GM23338 (cell line): Measurements from ENCODE around the gene SPATA2L. TPM values are rescaled to one million over a fixed set of nuclear protein-coding genes. Genes with fewer than 3 reads are reported as not detected.

ENCODE experiments used
- ATAC-seq: fragments of 200-7000 bp; cut with Tn5 transposase; 3 replicates; pipeline ENCODE4 v1.9.1; 2020
- DNase-seq: peaks from one replicate; pipeline ENCODE4 v3.0.0-alpha.2; 2015; ENCODE audit warnings: low spot score
- H2AFZ ChIP-seq: fragments of 200-600 bp; sonication (generic); 2 replicates; pipeline ENCODE4 v1.8.0; 2016; ENCODE audit warnings: antibody characterized with exemption, mild to moderate bottlenecking, moderate library complexity
- H3F3A ChIP-seq: fragments of 200-600 bp; sonication (generic); replicated peaks from 2 replicates; pipeline ENCODE4 v1.8.0; 2017; ENCODE audit warnings: antibody characterized with exemption, mixed run types, low read depth
- H3K27ac ChIP-seq: fragments of 200-600 bp; sonication (generic); 2 replicates; pipeline ENCODE4 v1.6.1; 2016; ENCODE audit warnings: low read depth
- H3K27me3 ChIP-seq: fragments of 200-600 bp; sonication (generic); 2 replicates; pipeline ENCODE4 v1.8.0; 2016; ENCODE audit warnings: mild to moderate bottlenecking, mixed run types, moderate library complexity; ENCODE audit not compliant: insufficient read depth
- H3K36me3 ChIP-seq: fragments of 200-600 bp; sonication (generic); 2 replicates; pipeline ENCODE4 v1.8.0; 2016; ENCODE audit warnings: mild to moderate bottlenecking; ENCODE audit not compliant: insufficient read depth
- H3K4me1 ChIP-seq: fragments of 200-600 bp; sonication (generic); 2 replicates; pipeline ENCODE4 v1.8.0; 2016; ENCODE audit warnings: mild to moderate bottlenecking, moderate library complexity; ENCODE audit not compliant: insufficient read depth
- H3K4me2 ChIP-seq: fragments of 200-600 bp; sonication (generic); 2 replicates; pipeline ENCODE4 v1.7.1; 2017; ENCODE audit warnings: mixed run types
- H3K4me3 ChIP-seq: fragments of 200-600 bp; sonication (generic); 2 replicates; pipeline ENCODE4 v1.6.1; 2016; ENCODE audit warnings: mixed run types
- H3K79me2 ChIP-seq: fragments of 200-600 bp; sonication (generic); replicated peaks from 2 replicates; pipeline ENCODE4 v1.8.0; 2017; ENCODE audit warnings: mild to moderate bottlenecking; ENCODE audit not compliant: insufficient read depth
- H3K9me2 ChIP-seq: fragments of 200-600 bp; sonication (generic); 2 replicates; pipeline ENCODE4 v1.8.0; 2017; ENCODE audit not compliant: insufficient read depth
- H4K20me1 ChIP-seq: fragments of 200-600 bp; sonication (generic); replicated peaks from 2 replicates; pipeline ENCODE4 v1.8.0; 2017; ENCODE audit warnings: mild to moderate bottlenecking; ENCODE audit not compliant: insufficient read depth
- H3K27ac Mint-ChIP-seq: 2 replicates; pipeline ENCODE4 v1.8.0; 2020; ENCODE audit warnings: inconsistent platforms, mild to moderate bottlenecking, moderate library complexity, mixed read lengths
- H3K27me3 Mint-ChIP-seq: 3 replicates; pipeline ENCODE4 v1.8.0; 2022; ENCODE audit warnings: low read depth, mild to moderate bottlenecking, moderate library complexity, mixed read lengths, inconsistent platforms; ENCODE audit not compliant: insufficient read depth, poor library complexity
- H3K36me3 Mint-ChIP-seq: 3 replicates; pipeline ENCODE4 v1.8.0; 2021; ENCODE audit warnings: low read depth, mild to moderate bottlenecking, inconsistent platforms, moderate library complexity, mixed read lengths
- H3K4me1 Mint-ChIP-seq: 3 replicates; pipeline ENCODE4 v1.8.0; 2020; ENCODE audit warnings: mild to moderate bottlenecking, inconsistent platforms, mixed read lengths
- H3K4me3 Mint-ChIP-seq: 3 replicates; pipeline ENCODE4 v1.8.0; 2021; ENCODE audit warnings: moderate library complexity, mild to moderate bottlenecking, inconsistent platforms, mixed read lengths
- H3K9me3 Mint-ChIP-seq: 3 replicates; pipeline ENCODE4 v1.8.0; 2020; ENCODE audit warnings: moderate library complexity, mild to moderate bottlenecking, inconsistent platforms, mixed read lengths
- CREB1 ChIP-seq: fragments of 250-450 bp; sonication (Bioruptor Pico); IDR thresholded peaks from 2 replicates; pipeline ENCODE4 v1.5.0; 2020; ENCODE audit warnings: low read depth, mild to moderate bottlenecking, moderate library complexity
- EZH2 ChIP-seq: fragments of 200-600 bp; sonication (generic); IDR thresholded peaks from one replicate; pipeline ENCODE4 v1.8.0; 2017; ENCODE audit warnings: antibody characterized with exemption, mild to moderate bottlenecking, low read depth; ENCODE audit not compliant: unreplicated experiment
- EZH2phosphoT487 ChIP-seq: fragments of 200-600 bp; sonication (generic); IDR thresholded peaks from one replicate; pipeline ENCODE4 v1.8.1; 2018; ENCODE audit warnings: antibody characterized with exemption; ENCODE audit not compliant: unreplicated experiment
- JUNB ChIP-seq: IDR thresholded peaks from one replicate; pipeline ENCODE4 v1.6.1; 2016; ENCODE audit warnings: antibody characterized with exemption; ENCODE audit not compliant: unreplicated experiment
- NANOG ChIP-seq: IDR thresholded peaks from 2 replicates; pipeline ENCODE4 v1.6.1; 2016; ENCODE audit warnings: antibody characterized with exemption, borderline replicate concordance
- POLR2AphosphoS5 ChIP-seq: IDR thresholded peaks from 2 replicates; pipeline ENCODE4 v1.6.1; 2016; ENCODE audit warnings: antibody characterized with exemption, low read depth
- STAT1 ChIP-seq: IDR thresholded peaks from one replicate; pipeline ENCODE4 v1.6.1; 2016; ENCODE audit warnings: antibody characterized with exemption; ENCODE audit not compliant: unreplicated experiment
- ZNF114 ChIP-seq: fragments of 250-450 bp; sonication (Bioruptor Pico); IDR thresholded peaks from 2 replicates; pipeline ENCODE4 v1.5.0; 2020; ENCODE audit warnings: mild to moderate bottlenecking, moderate library complexity
- ZNF331 ChIP-seq: fragments of 250-450 bp; sonication (Bioruptor Pico); IDR thresholded peaks from 2 replicates; pipeline ENCODE4 v1.5.0; 2020; ENCODE audit warnings: low read depth, mild to moderate bottlenecking, moderate library complexity
- polyA plus RNA-seq: library from polyadenylated mRNA; unstranded; fragments of >200 nt; fragmentation: Nextera tagmentation; extraction: Ambion mirVana; gene quantifications from 2 replicates; pipeline ENCODE4 v1.2.1, GENCODE V29; 2016
- total RNA-seq: library from RNA; depleted of rRNA; stranded (reverse); fragments of >200 nt; shearing (Covaris generic); gene quantifications from 2 replicates; pipeline ENCODE4 v1.2.3, GENCODE V29; 2014
- TF ChIP-seq, protein P1 (sequence below), 2 experiments: fragments of 200-600 bp in 1 of 2; sonication (generic) in 1 of 2; conservative IDR thresholded peaks; 2 replicates each; pipeline versions ENCODE4 v1.5.1 to v1.6.1; 2016 to 2017; ENCODE audit warnings: antibody characterized with exemption in 2 of 2, low read depth in 2 of 2, mild to moderate bottlenecking in 2 of 2, moderate library complexity in 1 of 2
- TF ChIP-seq, protein P2 (sequence below): IDR thresholded peaks from one replicate; pipeline ENCODE4 v1.6.1; 2018; ENCODE audit warnings: antibody characterized with exemption; ENCODE audit not compliant: unreplicated experiment
- TF ChIP-seq, protein P3 (sequence below): fragments of 250-450 bp; sonication (Bioruptor Pico); IDR thresholded peaks from 2 replicates; pipeline ENCODE4 v1.5.0; 2020; ENCODE audit warnings: mild to moderate bottlenecking, moderate library complexity
- TF ChIP-seq, protein P4 (sequence below): IDR thresholded peaks from 2 replicates; pipeline ENCODE4 v1.6.1; 2016; ENCODE audit warnings: antibody characterized with exemption

SPATA2L gene
- total and polyA plus RNA-seq, 2 experiments from 2014 or later = 6.9 to 26.2 TPM

DNA sequence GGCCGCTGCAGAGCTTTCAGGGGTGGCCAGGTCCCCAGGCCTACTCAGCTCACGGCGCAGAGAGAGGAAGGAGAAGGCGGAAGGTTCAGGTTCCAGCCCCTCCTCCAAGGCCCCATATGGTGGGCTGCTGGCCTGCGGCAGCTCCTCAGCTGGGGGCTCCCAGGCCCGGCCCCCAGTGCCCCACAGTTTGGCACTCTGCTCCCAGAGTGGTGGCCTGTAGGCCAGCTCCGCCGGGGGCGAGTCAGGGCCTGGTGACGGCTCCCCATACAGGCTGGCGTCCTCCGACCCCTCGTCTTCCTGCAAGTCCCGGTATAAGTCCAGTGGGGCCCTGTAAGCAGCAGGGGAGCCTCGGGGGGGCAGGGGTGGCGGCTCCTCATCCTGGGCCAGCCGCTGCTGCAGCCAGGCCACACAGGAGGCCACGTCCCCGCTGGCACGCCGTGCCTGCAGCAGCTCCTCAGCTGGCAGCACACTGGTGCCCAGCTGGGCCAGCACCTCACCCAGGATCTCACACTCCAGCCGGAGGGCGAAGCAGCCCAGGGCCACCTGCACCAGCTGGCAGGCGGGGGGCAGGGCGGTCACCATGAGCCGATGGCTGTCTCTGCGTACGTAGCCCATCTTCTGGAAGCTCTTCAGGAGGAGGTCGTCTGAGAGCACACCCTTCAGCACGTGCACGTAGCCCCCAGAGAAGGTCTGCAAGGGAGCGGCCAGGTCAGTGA lies 3.7 kb downstream of the SPATA2L start:
- Histone ChIP-seq H3K27me3 (no peaks in the 10 kb centered on the region), H3K4me3 (no peak overlapping the region), H3K4me2 (no peak overlapping the region), H3K79me2 (no peaks in the 10 kb centered on the region), H4K20me1 (peaks cover 4% of the 10 kb centered on the region), H3F3A (peaks cover 15% of the 10 kb centered on the region; the same call in 1 of the 2 replicates), H3K4me1 (peaks cover 7% of the 10 kb centered on the region; the same call in 1 of the 2 replicates), H3K9me2 (no peaks in the 10 kb centered on the region), H3K36me3 (0 out of 2 replicates have a peak, but pooled peaks cover 2% of the 10 kb centered on the region), H3K27ac (no peak overlapping the region), H2AFZ (no peak overlapping the region)
- DNase-seq (no peak), ATAC-seq (no peak)
- peaks cover 6% of the 10 kb centered on the region; the same call in 2 of the 3 replicates for H3K4me1 Mint-ChIP-seq
- no peak overlapping the region for H3K4me3 Mint-ChIP-seq
- H3K27me3 Mint-ChIP-seq = peaks cover 24% of the 10 kb centered on the region
- no peaks in the 10 kb centered on the region for H3K9me3 Mint-ChIP-seq
- H3K36me3 Mint-ChIP-seq = peaks cover 22% of the 10 kb centered on the region
- TF ChIP-seq, protein P1, sequence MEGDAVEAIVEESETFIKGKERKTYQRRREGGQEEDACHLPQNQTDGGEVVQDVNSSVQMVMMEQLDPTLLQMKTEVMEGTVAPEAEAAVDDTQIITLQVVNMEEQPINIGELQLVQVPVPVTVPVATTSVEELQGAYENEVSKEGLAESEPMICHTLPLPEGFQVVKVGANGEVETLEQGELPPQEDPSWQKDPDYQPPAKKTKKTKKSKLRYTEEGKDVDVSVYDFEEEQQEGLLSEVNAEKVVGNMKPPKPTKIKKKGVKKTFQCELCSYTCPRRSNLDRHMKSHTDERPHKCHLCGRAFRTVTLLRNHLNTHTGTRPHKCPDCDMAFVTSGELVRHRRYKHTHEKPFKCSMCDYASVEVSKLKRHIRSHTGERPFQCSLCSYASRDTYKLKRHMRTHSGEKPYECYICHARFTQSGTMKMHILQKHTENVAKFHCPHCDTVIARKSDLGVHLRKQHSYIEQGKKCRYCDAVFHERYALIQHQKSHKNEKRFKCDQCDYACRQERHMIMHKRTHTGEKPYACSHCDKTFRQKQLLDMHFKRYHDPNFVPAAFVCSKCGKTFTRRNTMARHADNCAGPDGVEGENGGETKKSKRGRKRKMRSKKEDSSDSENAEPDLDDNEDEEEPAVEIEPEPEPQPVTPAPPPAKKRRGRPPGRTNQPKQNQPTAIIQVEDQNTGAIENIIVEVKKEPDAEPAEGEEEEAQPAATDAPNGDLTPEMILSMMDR (conservative IDR thresholded peaks at IDR 0.05; ENCODE audit: low read depth in 2 of 2) = no peak
- TF ChIP-seq, protein P2, sequence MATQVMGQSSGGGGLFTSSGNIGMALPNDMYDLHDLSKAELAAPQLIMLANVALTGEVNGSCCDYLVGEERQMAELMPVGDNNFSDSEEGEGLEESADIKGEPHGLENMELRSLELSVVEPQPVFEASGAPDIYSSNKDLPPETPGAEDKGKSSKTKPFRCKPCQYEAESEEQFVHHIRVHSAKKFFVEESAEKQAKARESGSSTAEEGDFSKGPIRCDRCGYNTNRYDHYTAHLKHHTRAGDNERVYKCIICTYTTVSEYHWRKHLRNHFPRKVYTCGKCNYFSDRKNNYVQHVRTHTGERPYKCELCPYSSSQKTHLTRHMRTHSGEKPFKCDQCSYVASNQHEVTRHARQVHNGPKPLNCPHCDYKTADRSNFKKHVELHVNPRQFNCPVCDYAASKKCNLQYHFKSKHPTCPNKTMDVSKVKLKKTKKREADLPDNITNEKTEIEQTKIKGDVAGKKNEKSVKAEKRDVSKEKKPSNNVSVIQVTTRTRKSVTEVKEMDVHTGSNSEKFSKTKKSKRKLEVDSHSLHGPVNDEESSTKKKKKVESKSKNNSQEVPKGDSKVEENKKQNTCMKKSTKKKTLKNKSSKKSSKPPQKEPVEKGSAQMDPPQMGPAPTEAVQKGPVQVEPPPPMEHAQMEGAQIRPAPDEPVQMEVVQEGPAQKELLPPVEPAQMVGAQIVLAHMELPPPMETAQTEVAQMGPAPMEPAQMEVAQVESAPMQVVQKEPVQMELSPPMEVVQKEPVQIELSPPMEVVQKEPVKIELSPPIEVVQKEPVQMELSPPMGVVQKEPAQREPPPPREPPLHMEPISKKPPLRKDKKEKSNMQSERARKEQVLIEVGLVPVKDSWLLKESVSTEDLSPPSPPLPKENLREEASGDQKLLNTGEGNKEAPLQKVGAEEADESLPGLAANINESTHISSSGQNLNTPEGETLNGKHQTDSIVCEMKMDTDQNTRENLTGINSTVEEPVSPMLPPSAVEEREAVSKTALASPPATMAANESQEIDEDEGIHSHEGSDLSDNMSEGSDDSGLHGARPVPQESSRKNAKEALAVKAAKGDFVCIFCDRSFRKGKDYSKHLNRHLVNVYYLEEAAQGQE = no peak
- TF ChIP-seq ZNF331 (CRISPR knock-in tag) = no peak
- TF ChIP-seq EZH2 = no peak
- TF ChIP-seq JUNB = no peak
- TF ChIP-seq, protein P3, sequence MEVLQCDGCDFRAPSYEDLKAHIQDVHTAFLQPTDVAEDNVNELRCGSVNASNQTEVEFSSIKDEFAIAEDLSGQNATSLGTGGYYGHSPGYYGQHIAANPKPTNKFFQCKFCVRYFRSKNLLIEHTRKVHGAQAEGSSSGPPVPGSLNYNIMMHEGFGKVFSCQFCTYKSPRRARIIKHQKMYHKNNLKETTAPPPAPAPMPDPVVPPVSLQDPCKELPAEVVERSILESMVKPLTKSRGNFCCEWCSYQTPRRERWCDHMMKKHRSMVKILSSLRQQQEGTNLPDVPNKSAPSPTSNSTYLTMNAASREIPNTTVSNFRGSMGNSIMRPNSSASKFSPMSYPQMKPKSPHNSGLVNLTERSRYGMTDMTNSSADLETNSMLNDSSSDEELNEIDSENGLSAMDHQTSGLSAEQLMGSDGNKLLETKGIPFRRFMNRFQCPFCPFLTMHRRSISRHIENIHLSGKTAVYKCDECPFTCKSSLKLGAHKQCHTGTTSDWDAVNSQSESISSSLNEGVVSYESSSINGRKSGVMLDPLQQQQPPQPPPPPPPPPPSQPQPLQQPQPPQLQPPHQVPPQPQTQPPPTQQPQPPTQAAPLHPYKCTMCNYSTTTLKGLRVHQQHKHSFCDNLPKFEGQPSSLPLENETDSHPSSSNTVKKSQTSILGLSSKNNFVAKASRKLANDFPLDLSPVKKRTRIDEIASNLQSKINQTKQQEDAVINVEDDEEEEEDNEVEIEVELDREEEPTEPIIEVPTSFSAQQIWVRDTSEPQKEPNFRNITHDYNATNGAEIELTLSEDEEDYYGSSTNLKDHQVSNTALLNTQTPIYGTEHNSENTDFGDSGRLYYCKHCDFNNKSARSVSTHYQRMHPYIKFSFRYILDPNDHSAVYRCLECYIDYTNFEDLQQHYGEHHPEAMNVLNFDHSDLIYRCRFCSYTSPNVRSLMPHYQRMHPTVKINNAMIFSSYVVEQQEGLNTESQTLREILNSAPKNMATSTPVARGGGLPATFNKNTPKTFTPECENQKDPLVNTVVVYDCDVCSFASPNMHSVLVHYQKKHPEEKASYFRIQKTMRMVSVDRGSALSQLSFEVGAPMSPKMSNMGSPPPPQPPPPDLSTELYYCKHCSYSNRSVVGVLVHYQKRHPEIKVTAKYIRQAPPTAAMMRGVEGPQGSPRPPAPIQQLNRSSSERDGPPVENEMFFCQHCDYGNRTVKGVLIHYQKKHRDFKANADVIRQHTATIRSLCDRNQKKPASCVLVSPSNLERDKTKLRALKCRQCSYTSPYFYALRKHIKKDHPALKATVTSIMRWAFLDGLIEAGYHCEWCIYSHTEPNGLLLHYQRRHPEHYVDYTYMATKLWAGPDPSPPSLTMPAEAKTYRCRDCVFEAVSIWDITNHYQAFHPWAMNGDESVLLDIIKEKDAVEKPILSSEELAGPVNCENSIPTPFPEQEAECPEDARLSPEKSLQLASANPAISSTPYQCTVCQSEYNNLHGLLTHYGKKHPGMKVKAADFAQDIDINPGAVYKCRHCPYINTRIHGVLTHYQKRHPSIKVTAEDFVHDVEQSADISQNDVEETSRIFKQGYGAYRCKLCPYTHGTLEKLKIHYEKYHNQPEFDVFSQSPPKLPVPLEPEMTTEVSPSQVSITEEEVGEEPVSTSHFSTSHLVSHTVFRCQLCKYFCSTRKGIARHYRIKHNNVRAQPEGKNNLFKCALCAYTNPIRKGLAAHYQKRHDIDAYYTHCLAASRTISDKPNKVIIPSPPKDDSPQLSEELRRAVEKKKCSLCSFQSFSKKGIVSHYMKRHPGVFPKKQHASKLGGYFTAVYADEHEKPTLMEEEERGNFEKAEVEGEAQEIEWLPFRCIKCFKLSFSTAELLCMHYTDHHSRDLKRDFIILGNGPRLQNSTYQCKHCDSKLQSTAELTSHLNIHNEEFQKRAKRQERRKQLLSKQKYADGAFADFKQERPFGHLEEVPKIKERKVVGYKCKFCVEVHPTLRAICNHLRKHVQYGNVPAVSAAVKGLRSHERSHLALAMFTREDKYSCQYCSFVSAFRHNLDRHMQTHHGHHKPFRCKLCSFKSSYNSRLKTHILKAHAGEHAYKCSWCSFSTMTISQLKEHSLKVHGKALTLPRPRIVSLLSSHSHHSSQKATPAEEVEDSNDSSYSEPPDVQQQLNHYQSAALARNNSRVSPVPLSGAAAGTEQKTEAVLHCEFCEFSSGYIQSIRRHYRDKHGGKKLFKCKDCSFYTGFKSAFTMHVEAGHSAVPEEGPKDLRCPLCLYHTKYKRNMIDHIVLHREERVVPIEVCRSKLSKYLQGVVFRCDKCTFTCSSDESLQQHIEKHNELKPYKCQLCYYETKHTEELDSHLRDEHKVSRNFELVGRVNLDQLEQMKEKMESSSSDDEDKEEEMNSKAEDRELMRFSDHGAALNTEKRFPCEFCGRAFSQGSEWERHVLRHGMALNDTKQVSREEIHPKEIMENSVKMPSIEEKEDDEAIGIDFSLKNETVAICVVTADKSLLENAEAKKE (CRISPR knock-in tag) = no peak
- no peak for TF ChIP-seq NANOG
- TF ChIP-seq, protein P4, sequence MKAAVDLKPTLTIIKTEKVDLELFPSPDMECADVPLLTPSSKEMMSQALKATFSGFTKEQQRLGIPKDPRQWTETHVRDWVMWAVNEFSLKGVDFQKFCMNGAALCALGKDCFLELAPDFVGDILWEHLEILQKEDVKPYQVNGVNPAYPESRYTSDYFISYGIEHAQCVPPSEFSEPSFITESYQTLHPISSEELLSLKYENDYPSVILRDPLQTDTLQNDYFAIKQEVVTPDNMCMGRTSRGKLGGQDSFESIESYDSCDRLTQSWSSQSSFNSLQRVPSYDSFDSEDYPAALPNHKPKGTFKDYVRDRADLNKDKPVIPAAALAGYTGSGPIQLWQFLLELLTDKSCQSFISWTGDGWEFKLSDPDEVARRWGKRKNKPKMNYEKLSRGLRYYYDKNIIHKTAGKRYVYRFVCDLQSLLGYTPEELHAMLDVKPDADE = no peak
- TF ChIP-seq STAT1 = no peak
- TF ChIP-seq EZH2phosphoT487 = no peak
- no peak for TF ChIP-seq ZNF114
- no peak for TF ChIP-seq POLR2AphosphoS5
- no peak for TF ChIP-seq CREB1
- H3K27ac Mint-ChIP-seq = no peak overlapping the region
